ENCODE measurements around the gene CBLL1. TPM values are rescaled to one million over a fixed set of nuclear protein-coding genes. Genes with fewer than 3 reads are reported as not detected.

CBLL1 gene
- 33.7 TPM for polyA plus RNA-seq (ENCODE audit: insufficient read length)
- long read RNA-seq, donor 1, full-length matches to known transcripts: 10 of 20 reads
- long read RNA-seq, donor 1, partial matches to known transcripts: 10 of 20 reads
- long read RNA-seq, donor 1, other reads (novel, unspliced or antisense): 0 of 20 reads
- long read RNA-seq, donor 2, full-length matches to known transcripts: 10 of 10 reads
- long read RNA-seq, donor 2, partial matches to known transcripts: 0 of 10 reads
- long read RNA-seq, donor 2, other reads (novel, unspliced or antisense): 0 of 10 reads
- long read RNA-seq, donor 3, full-length matches to known transcripts: 6 of 6 reads
- long read RNA-seq, donor 3, partial matches to known transcripts: 0 of 6 reads
- long read RNA-seq, donor 3, other reads (novel, unspliced or antisense): 0 of 6 reads
- long read RNA-seq, donor 4, full-length matches to known transcripts: 2 of 2 reads
- long read RNA-seq, donor 4, partial matches to known transcripts: 0 of 2 reads
- long read RNA-seq, donor 4, other reads (novel, unspliced or antisense): 0 of 2 reads
- long read RNA-seq, donor 5, full-length matches to known transcripts: 10 of 10 reads
- long read RNA-seq, donor 5, partial matches to known transcripts: 0 of 10 reads
- long read RNA-seq, donor 5, other reads (novel, unspliced or antisense): 0 of 10 reads
- long read RNA-seq, donor 6, full-length matches to known transcripts: 4 of 4 reads
- long read RNA-seq, donor 6, partial matches to known transcripts: 0 of 4 reads
- long read RNA-seq, donor 6, other reads (novel, unspliced or antisense): 0 of 4 reads
- long read RNA-seq, donor 7, full-length matches to known transcripts: 11 of 21 reads
- long read RNA-seq, donor 7, partial matches to known transcripts: 10 of 21 reads
- long read RNA-seq, donor 7, other reads (novel, unspliced or antisense): 0 of 21 reads
- long read RNA-seq, donor 8, full-length matches to known transcripts: 8 of 8 reads
- long read RNA-seq, donor 8, partial matches to known transcripts: 0 of 8 reads
- long read RNA-seq, donor 8, other reads (novel, unspliced or antisense): 0 of 8 reads

- DNase-seq: peak; percentile 96
These were observed at the start of gene CBLL1 for GRCh38 chr7:107743567-107744344. Gene CBLL1, plus strand, starts transcription at chr7:107744142. Its CDS starts 22 bp downstream, at chr7:107744164.

DNA sequence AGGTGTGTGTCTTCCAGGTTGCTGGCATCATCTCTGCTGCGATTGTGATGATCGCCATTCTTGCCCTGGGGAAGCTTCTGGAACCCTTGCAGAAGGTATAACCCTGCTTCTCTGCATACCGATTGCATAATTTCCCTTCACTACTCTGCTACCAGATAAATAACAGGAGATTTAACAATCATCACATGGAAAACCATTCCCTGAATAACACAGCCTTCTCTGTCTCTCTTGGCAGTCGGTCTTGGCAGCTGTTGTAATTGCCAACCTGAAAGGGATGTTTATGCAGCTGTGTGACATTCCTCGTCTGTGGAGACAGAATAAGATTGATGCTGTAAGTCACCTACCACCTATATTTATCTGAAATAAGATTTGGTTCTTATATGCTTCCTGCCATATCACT lies 49.6 kb upstream of the CBLL1 start:
- DNase-seq: no peak

DNA sequence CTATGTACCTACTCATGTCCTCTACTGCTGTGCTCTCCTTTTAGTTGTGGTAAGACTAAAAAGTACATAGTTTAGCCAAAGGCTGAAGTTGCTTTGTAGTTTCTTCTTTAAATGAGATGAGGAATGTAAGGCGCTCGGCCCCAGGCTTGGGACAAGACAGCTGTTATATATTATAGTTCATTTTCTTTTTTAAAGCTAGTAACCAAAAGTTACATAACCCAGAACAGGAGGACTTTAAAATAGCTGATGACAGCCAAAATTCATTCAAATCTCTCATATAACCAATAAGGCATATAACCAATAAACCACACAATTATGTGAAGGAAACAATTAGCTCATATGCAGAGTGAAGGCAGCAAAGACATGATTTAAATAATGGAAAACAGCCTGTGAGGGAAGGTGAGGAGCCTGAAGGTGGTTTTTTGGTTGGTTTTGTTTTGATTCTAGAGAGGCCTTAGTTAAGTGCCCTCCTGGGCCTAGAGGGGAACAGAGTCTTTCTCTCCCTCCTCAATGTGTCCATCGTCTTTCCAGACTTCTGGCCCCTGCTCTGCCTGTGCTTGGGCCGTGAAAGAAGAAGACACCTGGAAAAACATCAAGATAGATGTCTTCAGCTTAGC lies 47.5 kb upstream of the CBLL1 start:
- DNase-seq: no peak

- no peak for DNase-seq
These were observed 46.5 kb upstream of the CBLL1 start for GRCh38 chr7:107697321-107698049.

DNA sequence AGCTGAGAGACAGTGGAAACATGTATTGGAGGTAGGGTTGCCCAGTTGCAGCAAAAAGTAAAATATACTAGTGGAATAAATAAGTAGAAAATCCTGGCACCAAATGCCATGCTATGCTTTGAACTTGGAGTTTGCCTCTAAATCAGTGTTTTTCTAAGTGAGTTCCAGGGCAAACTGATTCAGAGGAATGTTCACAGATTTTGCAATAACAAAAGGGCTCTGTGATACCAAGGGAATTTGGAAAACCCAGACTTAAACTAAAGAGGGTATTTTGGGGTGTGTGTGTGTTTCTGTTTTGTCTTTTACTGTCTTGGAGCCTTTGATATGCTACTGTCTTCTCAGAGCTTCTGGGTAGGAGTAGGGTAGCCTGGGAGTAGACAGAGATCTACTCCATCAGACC lies 43.4 kb upstream of the CBLL1 start:
- no peak for DNase-seq

DNA sequence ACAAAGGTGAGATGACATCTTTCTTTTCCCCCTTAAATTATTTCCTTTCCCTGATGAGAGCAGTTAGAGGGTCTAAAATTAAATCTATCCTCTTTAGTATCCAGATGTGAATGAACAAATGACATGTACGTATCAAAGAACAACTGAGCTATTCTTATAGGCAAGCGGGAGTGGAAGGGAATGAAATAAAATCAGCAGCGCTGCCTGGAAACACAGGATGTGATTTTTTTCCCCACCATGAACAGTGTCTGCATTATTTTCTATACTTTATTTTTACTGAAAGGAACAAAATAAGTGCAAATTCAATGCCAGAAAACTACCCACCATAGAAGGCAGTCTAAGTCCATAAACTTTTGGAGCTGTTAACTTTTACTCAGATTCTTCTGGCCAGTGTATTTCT lies 42.8 kb upstream of the CBLL1 start:
- no peak for DNase-seq

- no peak for DNase-seq
These were observed 40.7 kb upstream of the CBLL1 start for GRCh38 chr7:107703219-107703618.

DNA sequence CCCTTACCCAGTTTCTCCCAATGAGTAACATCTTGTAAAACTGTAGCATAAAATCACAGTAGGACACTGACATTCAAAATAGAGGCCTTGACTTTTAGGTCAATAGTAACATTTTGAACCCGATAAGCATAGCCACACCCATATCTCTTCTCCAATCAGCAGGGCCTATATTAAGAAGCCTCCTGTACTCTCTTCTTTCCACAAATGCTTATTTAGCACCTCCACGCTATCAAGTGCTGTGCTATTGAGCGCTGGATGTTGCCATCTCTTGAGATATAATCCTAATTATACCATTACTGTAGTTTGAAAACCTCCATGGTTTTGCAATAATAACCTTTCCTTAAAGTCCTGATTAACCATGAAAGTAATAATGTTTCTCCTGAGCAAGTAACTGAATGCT lies 40.1 kb upstream of the CBLL1 start:
- no peak for DNase-seq

- DNase-seq: no peak
These were observed 35.0 kb upstream of the CBLL1 start for GRCh38 chr7:107708956-107709355.

DNA sequence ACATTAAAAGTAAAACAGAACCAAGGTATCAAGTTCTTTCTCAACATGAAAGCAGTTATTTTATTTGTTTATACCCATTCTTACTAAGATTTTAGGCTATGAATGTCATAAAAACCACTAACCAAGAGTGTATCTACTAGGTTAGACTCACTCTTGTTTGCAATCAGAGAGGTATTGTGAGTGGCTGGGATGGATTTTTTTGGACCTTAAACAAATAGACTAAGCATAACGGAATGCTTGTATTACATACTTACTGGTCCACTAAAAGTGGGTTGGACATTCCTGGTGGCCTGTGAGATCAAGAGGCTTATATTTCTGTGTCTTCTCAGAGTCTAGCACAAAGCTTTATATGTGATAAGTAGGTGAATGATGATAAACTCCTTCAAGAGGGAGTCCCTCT lies 32.6 kb upstream of the CBLL1 start:
- DNase-seq: no peak

GRCh38 chr7:107712025-107712424 lies 31.9 kb upstream of the CBLL1 start:
- no peak for DNase-seq

- no peak for DNase-seq
These were observed 31.0 kb upstream of the CBLL1 start for GRCh38 chr7:107712896-107713295.

GRCh38 chr7:107715531-107715930 lies 28.4 kb upstream of the CBLL1 start:
- no peak for DNase-seq

DNA sequence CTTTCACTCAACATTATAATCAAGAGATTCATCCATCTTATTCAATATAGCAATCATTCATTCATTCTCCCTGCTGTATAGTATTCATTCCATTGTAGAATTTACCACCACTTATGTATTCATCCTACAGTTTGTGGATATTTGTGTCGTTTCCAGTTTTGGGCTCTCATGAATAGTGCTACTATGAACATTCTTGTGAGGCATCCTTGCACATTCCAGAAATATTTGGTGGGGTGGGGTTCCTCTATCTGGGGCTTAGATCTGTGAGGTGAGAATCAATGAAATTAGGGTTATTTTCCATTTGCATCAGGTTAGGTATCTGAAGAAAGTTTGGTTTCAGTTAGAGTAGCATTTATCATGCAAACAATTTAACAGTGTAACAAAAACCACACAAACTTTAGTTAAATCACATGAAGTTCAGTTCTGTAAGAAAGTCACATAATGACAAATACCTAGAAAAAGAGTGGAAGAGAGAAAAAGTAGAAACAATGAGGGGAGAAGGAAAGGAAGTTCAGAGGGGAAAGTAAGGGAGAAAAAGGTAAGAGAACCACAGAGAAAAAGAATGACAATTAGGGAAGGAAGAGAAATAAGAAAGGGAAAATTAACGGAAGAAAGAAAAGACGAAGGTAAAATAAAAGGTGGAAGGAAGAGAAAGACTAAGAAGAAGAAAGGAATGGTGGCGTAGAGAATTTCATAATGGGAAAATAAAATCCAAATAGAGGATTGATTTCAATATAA lies 25.3 kb upstream of the CBLL1 start:
- DNase-seq: no peak

DNA sequence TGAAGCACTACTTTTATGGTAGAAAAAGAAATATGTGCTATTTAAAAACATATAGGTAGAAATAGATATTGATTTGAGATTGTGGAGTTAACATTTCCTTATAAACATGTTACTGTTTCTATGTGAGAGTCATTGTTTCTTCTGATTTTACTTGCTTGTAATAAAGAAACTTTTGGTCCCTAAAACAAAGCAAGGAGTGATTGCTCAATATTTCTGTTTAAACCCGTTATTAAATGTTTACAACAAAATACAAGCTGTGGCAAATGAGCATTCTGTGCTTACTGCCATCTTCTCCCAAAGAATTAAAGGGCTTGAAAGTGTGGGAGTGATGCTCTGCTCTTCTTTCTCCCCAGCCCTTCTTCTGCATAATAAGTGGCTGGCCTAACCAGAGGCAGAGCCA lies 22.7 kb upstream of the CBLL1 start:
- DNase-seq: no peak

- no peak for DNase-seq
These were observed 20.7 kb upstream of the CBLL1 start for GRCh38 chr7:107723255-107723654.

DNA sequence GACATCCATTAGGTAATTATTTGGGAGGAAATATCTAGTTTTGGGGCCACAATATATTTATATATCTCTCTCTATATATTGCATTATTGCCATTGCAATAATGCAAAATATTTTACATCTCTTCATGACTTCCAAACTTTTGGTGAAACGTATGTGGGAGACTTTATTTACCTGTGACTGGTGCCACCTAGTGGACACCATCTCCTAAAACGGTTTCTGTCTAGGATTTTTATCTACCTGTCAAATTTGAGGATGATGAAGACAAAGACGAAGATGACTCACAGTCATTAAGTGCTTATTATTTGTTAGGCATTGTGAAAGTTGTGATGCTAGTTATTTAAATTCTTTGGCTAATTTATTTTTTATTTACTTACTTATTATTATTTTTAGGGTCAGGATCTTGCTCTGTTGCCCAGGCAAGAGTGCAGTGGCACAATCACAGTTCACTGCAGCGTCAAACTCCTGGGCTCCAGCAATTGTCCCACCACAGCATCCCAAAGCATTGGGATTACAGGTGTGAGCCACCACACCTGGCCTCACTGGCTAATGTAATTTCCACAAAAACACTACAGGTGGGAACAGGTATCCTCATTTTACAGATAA lies 18.7 kb upstream of the CBLL1 start:
- DNase-seq: peak; percentile 60

- DNase-seq: no peak
These were observed 17.4 kb upstream of the CBLL1 start for GRCh38 chr7:107726356-107727130.

DNA sequence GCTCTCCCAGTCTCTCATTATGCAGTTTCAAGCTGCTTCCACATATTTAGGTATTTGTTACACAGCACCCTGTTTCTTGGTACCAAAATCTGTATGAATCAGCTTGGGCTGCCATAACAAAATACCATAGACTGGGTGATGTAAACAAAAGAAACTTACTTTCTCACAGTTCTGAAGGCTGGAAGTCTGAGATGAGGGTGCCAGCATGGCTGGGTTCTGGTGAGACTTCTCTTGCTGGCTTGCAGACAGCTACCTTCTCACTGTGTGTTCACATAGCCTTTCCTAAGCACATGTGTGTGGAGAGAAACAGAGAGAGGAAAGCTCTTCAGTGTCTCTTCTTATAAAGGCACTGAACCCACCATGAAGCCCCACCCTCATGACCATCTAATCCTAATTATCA lies 15.7 kb upstream of the CBLL1 start:
- no peak for DNase-seq
